ENCODE data around the gene RBM23.
"Not testable (repeated sequence)": the region's sequence is repeated elsewhere in the genome, so short reads cannot be mapped to it uniquely, and the experiment has no call there.

The RBM23 gene

DNA sequence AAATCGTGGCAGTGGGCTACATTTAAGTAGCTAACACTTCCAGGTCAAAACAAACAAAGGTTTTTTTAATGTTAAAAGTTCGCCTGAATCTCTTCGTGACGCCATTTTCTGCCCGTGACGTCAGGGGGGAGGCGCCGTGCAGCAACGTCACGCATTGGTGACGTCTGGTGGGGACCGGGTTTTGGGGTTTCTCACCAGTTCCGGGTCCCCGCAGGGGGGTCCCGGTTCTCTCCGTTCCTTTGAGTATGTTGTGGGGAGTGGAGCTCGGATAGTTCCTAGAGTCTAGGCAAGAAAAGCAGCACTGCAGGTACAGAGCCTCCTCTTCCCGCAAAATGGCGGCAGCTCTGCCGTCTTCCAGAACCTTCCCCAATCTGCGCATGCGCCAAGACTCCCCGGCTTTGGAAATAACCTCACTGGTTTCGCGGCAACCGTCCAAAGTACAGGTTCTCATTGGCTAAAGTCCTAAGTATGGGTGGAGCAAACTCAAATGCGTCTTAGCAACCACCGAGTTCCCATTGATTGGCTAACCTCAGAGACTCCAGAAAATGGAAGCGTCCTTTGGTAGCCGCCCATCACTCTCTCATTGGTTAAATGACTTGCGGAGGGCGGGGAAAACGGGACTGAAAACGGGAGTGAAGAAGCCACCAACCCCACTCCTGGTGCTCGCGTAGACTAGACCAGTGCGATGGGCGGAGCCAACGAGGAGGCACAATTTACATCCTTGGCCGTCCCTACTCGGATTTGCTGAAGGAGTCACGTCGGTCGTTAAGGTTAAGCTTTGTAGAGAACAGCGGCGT lies at the start of gene RBM23:
Gene RBM23, minus strand, starts transcription at position 346 of the 797 bp plus-strand sequence.
- DNase-seq (ENCODE audit: low read depth): peak; percentile 100

DNA sequence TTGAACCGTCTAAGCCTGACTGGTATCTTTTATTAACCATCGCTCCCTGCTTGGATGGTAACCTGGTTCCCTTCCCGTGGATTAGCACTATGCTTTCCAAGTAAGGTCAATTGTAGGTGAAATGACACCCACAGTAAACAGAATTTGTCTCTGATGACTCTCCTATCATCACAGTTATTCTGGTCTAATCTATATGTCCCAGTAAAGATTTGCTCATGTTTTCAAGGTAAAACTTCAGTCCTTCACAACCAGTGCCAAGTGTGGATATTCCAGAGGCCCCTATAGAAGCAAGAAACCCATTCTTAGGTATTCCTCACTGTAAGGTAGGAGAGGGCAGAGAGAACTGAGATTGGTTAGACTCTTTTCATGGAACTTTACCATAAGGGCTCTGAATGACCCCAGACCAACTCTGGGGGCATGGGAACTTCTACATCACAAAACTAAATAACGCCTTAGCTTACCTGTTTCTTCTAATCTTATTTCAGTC lies 47.9 kb upstream of the RBM23 start:
- DNase-seq (ENCODE audit: low read depth): no peak

DNA sequence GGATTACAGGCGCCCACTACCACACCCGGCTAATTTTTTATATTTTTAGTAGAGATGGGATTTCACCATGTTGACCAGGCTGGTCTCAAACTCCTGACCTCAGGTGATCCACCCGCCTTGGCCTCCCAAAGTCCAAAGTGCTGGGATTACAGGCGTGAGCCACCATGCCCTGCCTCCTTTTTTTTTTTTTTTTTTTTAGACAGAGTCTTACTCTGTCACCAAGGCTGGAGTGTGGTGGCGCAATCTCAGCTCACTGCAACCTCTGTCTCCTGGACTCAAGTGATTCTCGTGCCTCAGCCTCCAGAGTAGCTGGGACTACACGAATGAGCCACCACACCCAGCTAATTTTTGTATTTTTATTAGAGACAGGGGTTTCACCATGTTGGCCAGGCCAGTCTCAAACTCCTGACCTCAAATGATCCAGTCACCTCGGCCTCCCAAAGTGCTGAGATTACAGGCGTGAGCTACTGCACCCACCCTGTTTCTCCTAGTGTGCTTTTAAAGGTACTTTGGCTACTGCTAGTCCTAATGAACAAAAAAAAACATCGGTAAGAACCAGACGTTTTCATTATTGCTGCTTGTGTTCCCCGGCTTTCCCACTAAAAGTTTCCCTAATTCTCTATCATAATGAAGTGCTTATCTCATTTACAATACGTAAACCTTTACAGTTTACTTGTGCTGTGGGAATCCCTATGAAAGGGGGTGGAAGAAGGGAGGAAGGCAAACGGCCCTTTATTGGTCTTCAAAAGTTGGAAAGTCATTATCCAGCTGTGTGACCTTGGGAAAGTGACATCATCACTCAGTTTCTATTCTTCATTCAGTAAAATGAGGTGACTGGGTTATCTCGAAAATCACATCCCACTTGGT lies 47.2 kb upstream of the RBM23 start:
- DNase-seq (ENCODE audit: low read depth): not testable (repeated sequence)

DNA sequence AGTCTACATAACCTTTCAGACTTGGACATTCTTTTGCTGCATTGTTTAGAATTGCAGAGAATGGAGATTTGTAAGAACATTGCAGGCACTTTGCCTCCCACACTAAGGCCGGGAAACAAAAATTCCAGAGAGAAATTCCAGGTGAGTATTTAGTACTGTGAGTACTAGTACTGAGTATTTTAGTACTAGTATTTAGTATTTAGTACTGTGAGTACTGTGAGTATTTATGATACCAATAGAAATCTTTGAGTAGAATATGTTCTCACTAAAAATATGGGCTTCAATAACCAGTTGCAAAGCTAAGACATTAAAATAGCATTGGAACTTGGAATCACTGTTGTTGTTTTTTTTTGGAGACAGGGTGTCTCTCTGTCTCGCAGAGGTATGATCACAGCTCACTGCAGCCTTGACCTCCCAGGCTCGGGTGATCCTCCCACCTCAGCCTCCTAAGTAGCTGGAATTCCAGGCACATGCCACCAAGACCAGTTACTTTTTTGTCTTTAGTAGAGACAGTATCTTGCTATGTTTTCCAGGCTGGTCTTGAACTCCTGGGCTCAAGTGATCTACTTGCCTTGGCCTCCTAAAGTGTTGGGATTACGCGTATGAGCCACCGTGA lies 43.2 kb upstream of the RBM23 start:
- no peak for DNase-seq (ENCODE audit: low read depth)

DNA sequence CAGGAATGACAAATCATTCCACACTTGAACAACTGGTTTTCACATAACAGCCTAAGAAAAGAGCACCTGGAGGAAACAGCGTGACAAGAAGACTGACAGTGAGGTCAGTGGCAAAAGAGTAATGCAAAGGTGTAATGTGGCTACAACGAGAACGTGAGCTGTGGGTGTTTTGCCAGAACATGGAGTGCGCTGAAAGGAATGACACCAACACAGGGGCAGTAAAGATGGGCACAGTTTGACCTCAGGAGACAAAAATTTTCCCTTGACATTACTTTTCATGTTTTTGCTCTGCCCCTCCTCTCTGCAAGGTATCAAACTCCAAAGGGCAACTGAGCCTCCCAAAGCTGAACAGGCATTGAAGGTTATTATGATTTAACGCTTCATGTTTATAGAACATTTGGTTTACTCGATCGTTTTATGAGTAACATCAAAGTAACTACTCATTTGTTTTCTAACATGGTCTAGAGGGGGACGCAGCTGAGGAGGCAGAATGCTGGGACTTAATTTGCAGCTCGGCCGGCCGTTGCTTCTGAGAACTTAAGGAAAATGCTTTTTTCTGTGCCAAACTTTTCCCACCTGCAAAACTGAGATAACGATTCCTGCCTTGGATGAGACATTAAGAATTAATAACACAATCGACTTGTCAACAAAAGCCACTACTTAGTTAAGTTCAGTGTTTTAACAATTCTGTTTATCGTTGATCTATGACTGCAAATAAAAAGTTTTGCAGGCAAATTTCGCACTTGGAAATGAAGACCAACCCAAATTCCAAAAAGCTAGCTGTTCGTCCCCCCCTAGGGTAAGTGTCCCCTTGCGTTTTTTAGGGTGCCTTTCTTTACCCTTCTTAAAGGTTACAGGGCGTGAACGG lies 37.0 kb upstream of the RBM23 start:
- no peak for DNase-seq (ENCODE audit: low read depth)

DNA sequence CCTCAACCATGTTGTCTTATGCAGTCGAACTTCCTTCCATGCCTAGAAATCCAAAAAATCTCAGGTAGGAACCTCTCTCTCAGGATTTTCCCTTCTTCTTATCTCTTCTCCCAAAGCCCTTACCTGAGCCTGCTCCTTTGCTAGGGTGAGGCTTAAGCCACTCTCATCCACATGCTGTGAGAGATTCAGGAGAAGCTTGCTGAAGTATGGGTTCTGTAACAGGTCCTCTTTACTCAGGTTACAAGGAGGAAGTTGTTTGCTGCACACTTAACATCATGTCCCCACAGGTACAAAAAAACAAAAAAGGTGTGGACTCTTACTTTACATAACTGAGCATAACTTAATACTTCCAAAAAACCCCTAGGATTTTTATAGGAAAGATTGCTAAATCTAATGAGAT lies 33.5 kb upstream of the RBM23 start:
- DNase-seq (ENCODE audit: low read depth): no peak

DNA sequence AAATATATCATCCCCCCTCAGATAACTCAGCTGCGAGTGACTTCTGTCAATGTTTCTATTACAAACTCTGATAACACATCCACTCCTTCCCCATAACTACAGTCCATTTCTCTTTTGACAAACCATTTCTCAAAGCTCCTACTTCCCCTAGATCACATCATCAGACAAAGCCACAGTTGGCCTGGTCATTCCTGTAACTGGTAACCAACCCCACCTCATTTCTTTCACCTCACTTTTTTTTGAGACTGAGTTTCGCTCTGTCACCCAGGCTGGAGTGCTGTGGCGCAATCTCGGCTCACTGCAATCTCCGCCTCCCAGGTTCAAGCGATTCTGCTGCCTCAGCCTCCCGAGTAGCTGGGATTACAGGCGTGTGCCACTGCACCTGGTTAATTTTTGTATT lies 32.8 kb upstream of the RBM23 start:
- DNase-seq (ENCODE audit: low read depth): not testable (repeated sequence)

DNA sequence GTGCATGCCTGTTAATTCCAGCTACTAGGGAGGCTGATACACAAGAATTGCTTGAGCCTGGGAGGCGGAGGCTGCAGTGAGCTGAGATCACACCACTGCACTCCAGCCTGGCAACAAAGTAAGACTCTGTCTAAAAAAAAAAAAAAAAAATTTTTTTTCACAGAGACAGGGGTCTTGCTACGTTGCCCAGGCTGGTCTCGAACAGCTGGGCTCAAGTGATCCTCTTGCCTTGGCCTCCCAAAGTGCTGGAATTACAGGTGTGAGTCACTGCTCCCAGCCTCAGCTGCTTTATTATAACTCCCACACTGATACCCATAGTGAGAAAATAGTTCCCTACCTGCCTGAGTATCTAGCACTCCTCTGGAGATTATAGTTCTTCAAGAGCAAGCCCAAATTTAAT lies 26.7 kb upstream of the RBM23 start:
- DNase-seq (ENCODE audit: low read depth): no peak

DNA sequence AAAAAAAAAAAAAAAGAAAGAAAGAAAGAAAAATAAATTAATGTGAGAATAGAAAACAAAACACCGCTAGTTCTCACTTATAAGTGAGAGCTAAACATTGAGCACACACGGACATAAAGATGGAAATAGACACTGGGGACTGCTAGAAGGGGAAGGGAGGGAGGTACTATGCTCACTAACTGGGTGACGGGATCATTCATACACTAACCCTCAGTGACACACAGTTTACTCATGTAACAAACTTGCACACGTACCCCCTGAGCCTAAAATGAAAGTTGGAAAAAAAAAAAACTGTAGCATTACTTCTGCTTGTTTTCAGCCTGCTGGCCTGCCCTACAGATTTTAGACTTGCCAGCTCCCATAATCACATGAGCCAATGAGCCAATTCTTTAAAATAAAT lies 20.7 kb upstream of the RBM23 start:
- DNase-seq (ENCODE audit: low read depth): no peak

DNA sequence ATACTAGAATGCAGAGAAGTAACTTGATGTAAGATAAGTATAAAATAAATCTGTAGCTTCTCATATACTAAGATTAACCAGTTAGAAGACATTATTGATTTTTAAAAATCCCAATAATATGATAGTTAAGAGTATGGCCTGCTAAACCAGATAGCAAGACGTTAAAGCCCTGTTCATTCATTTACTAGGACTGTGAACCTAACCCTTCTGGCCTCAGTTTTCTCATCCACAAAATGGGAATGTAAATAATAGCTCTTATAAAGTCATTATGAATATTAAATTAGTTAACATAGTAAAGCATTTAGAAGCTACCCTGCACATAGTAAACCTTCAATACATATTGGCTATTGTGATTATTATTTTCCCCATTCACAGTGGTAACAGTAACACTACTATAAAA lies 16.2 kb upstream of the RBM23 start:
- no peak for DNase-seq (ENCODE audit: low read depth)

DNA sequence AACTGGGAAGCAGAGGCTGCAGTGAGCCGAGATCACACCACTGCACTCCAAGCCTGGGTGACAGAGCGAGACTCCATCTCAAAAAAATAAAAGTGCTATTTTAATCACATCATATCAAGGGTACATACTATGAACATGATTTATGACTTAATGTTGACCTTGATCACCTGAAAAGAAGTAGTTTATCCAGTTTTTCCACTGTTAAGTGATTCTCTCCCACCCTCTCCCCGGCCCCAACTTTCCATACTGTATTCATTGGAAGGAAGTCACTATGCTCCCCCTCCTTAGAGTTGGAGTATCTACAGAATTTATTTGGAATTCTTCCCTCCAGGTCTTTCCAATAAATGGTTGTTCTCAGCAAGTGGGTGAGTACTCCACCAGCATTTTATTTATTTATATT lies 13.2 kb upstream of the RBM23 start:
- no peak for DNase-seq (ENCODE audit: low read depth)

DNA sequence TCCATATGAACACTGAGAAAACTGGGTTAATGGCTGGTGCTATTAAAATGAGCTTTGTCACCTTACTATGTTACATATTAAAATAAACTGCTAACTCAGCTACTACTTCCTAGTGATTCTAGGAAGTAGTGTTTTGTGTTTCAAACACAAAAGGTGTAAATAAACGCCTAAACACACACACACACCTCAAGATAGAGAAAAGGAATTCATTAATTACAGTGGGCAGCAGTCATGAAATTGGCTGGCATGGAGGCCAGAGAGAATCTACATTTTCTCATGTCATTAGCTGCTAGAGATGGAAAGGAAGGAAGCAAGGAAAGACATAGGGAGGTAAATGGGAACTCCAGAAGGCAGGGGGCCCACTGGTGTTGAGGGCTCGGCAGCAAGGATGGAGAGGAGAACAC lies 11.0 kb upstream of the RBM23 start:
- no peak for DNase-seq (ENCODE audit: low read depth)

DNA sequence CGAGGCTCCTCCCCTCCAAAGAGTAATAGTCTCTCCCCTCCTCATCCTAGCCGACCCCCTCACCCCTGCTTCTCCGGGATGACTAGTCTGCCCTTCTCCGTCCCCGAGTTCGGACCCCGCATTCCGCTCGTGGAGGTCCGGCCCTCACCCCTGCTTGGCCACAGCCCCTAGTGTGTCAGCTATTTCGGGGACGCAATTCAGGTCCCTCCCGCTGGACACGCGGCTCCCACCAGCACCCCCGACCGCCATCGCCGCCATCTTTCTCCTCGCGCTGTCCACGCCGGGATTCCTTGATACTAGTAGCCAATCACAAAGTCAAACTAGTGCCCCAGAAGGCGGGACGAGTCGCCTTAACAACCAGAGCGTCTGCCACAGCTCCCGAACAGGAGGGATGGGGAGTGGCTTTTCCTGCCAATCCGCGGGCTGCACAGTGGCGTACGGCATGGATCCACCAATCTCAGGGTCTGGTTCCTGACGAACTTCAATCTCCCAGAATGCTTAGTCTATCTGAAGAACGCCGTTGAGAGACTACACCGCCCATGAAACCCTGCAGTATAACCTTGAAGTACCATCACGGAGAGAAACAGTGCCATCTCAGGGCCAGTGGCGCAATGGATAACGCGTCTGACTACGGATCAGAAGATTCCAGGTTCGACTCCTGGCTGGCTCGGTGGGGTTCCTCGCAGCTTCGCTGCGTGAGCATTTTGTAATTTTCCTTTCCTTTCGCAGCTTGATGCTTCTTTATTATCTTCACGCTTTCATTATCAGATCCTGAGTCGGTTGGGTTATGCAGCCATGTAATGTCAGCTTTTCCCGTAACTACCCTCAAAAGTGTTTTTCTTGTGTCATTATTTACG lies 10.4 kb upstream of the RBM23 start, which contains the start of gene PRMT5:
Gene PRMT5, minus strand, starts transcription at position 273 of the 857 bp plus-strand sequence. Its CDS starts 15 bp downstream, at position 258.
- DNase-seq (ENCODE audit: low read depth): peak; percentile 94

DNA sequence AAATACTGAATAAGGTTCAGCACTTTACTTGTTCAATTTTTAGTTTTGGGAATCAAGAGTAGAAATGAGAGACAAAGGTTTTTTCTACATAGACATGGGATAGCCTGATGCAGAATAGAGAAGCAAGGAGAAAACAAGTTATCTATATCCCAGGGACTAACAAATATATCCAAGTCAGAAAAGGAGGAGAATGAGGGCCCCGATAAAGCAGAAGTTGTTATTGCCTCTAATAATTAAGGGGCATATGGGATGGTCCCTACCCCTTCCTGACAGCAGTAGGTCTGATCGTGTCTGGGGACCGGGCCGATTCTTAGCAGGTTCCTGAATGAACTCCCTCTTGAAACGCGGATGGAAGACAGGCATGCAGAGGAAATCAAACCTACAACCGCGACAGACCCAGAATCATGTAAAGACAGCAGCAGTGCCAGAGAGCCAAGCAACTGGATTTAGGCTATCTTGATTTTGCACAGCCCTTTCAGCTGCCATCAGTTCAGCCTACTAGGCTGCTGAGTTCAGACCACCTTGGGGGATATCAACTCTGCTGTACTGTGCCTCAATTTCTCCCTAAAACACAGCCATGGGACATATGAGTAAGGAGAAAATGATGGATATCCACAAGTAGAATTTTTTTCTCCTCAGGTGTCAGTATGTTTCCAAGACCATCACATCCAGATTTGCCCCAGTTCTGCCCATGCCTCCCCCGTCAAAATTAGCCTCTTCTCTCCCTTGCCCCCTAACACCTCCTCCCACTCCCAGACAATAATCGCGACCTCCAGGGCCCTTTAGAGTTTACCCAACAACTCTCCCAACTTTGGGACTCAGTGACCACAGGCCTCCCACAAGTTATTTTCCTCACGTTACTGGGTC lies 9.5 kb upstream of the RBM23 start:
- no peak for DNase-seq (ENCODE audit: low read depth)

DNA sequence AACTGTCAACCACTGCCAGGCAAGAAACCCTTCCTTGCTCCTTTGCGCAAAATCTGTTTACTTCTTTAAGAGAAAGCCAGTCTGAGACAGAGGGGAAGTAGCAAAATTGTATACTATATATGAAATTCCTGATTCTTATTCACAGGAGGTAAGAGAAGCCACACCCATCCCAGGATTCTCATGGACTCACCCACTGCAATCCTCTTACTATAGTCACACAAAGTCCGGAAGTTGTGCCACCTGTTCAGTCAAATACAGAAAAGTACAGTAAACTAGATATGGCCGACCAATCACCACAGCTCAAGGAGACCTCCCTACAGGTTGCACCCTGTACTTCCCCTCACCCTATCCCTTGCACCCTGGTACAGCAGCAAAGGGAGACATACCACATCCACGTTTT lies 7.4 kb upstream of the RBM23 start:
- DNase-seq (ENCODE audit: low read depth): no peak

DNA sequence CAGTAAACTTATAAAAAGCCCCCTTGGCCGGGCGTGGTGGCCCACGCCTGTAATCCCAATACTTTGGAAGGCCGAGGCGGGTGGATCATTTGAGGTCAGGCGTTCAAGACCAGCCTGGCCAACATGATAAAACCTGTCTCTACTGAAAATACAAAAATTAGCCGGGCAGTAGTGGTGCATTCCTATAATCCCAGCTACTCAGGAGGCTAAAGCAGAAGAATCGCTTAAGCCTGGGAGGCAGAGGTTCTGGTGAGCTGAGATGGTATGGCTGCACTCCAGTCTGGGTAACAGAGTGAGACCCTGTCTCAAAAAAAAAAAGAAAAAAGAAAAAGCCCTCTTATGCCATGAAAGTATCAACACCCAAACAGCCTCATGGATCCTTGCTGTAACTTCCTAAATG lies 6.6 kb upstream of the RBM23 start:
- DNase-seq (ENCODE audit: low read depth): no peak

DNA sequence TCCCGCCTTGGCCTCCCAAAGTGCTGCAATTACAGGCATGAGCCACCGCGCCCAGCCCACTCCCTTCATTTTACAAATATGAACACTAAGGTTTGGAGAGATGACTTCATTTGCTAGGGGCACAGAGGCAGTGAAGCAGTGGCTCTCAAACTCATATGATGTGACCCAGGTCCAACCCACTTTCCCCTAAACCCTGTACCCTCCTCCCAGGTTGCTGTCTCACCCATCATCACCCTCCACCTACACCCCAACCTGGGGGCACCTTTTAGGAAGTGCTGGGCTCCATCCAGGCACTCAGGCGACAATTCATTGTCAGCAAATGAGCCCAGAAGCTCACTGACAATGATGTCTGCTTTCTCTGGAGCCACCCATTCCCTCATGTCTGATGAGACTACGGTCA lies 4.8 kb upstream of the RBM23 start:
- DNase-seq (ENCODE audit: low read depth): no peak

DNA sequence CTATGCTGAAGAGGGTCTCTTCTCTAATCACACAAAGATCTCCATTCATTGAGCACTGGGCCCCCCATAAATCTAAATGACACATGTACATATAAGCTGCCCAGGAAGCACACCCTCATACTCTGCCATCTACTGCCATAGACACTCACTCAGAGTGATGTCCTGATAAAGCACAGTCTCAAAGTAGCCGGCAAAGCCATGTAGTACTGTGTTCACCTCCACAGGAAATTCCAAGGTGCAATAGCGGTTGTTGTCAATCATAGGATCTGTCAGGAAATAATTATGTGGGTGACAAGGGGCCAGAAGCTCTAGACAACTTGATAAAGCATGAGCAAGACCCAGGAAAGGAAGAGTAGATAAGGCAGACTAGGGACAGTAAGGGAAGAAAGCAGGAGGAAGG lies 3.3 kb upstream of the RBM23 start:
- no peak for DNase-seq (ENCODE audit: low read depth)

DNA sequence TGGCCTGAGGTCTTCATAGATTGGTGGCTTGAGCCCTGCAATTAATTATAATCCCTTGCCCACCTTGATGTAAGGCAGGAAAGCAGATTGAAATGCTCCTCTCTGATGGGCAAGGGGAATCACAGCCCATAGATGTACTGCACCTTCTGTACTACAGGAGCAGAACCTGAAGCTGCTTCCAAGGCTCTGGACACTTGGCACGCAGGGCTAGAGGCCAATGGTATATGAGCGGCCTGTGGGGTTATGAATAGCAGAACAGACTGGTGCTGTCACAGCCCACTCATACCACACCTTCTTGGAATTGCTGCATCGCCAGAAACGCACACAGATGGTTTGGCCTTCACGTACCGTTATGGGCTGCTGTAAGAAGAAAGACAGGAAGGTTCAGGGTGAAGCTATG lies 1.7 kb upstream of the RBM23 start:
- DNase-seq (ENCODE audit: low read depth): no peak

DNA sequence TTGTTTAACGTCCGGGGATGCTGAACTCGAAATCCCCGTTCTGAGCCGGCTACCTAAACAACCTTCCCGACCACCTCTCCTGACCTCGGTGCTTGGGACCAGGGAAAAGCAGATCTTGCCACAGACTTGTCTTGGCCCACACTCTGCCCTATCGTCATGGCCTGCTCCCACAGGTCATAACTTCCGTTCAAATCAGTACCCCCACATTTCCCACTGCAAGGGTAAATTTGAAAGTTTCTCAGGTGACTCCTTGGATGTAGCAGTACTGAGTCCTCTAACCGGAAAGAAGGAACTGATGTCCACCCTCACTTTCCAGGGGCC lies 612 bp upstream of the RBM23 start:
- no peak for DNase-seq (ENCODE audit: low read depth)

All from activated gamma-delta T cell treated with anti-CD3 and anti-CD28 coated beads, Interleukin-2, amount 50 U/mL, for 16 hours (primary cell).